Gastrocnemius medialis (tissue), 4 donors: ENCODE results near the gene CLNS1A. TPM values are rescaled to one million over a fixed set of nuclear protein-coding genes. Genes with fewer than 3 reads are reported as not detected.

Experiments
- ATAC-seq, 2 donors: fragments of 150-250 bp; one replicate each; pipeline ENCODE4 v1.9.1; 2016
- DNase-seq, 2 donors: peaks; one replicate each; pipeline ENCODE4 v3.0.0-alpha.2; 2019
- H3K27ac ChIP-seq, 4 donors: fragments of 200-600 bp; sonication (generic); 1 replicate in 1 of 4; 2 replicates in 3 of 4; pipeline ENCODE4 v1.5.1; 2016 to 2018; ENCODE audit warnings: mild to moderate bottlenecking in 2 of 4, moderate library complexity in 1 of 4
- H3K27me3 ChIP-seq, 3 donors: fragments of 200-600 bp; sonication (generic) in 2 of 3; 1 replicate in 1 of 3; 2 replicates in 2 of 3; pipeline versions ENCODE4 v1.5.1 to v1.6.0; 2016 to 2019; ENCODE audit warnings: mild to moderate bottlenecking in 1 of 3, moderate library complexity in 1 of 3
- H3K36me3 ChIP-seq, 2 donors: fragments of 200-600 bp; sonication (generic) in 1 of 2; one replicate each; pipeline ENCODE4 v1.5.1; 2017 to 2018
- H3K4me1 ChIP-seq, 2 donors: fragments of 200-600 bp; sonication (generic) in 1 of 2; one replicate each; pipeline ENCODE4 v1.5.1; 2016 to 2017; ENCODE audit warnings: mild to moderate bottlenecking in 2 of 2
- H3K4me3 ChIP-seq, 4 donors: fragments of 200-600 bp; sonication (generic) in 3 of 4; 1 replicate in 1 of 4; 2 replicates in 3 of 4; pipeline ENCODE4 v1.5.1; 2016 to 2019; ENCODE audit warnings: mild to moderate bottlenecking in 2 of 4
- H3K9me3 ChIP-seq, 3 donors: fragments of 200-600 bp; sonication (generic) in 2 of 3; 1 replicate in 1 of 3; 2 replicates in 2 of 3; pipeline ENCODE4 v1.5.1; 2016 to 2019
- CTCF ChIP-seq, 5 experiments: fragments of 450-650 bp in 3 of 5; fragments of 200-600 bp in 2 of 5; sonication (generic) in 2 of 5; IDR thresholded peaks in 4 of 5; conservative IDR thresholded peaks in 1 of 5; 1 replicate in 4 of 5; 2 replicates in 1 of 5; pipeline ENCODE4 v1.5.1; 2016 to 2019; ENCODE audit warnings: antibody characterized with exemption in 5 of 5, mild to moderate bottlenecking in 3 of 5, moderate library complexity in 3 of 5
- POLR2A ChIP-seq, 2 donors: fragments of 450-650 bp; IDR thresholded peaks; one replicate each; pipeline ENCODE4 v1.6.1; 2017; ENCODE audit warnings: antibody characterized with exemption in 2 of 2, mild to moderate bottlenecking in 2 of 2, moderate library complexity in 2 of 2
- in situ Hi-C, 4 donors: fragments of 200-750 bp; cut with MboI; loops; one replicate each; pipeline versions ENCODE4 v1.15.0 to v1.8.0; 2017; ENCODE audit warnings: low sequenced_read_pairs in 4 of 4
- intact Hi-C: fragments of 100-400 bp; cut with DNase I; formaldehyde crosslinking; loops from one replicate; pipeline ENCODE4 v1.15.1; 2023; ENCODE audit warnings: low total_unique reads
- total RNA-seq, 4 donors: library from RNA; depleted of rRNA; stranded (reverse); fragments of >200 nt; gene quantifications; one replicate each; pipeline versions ENCODE4 v1.1.0 to v1.2.3, GENCODE V29; 2016

CLNS1A gene
- total RNA-seq, 4 donors from 2014 or later, result 47.0 to 92.0 (median 81.3) TPM

GRCh38 chr11:77660947-77661346, 23.4 kb upstream of the CLNS1A start:
- peaks cover 0 to 1% of the 10 kb centered on the region in 2 donors for H3K36me3 ChIP-seq
- in situ Hi-C loops, result no loop called here
- H3K9me3 ChIP-seq, result no peaks in the 10 kb centered on the region
- no peak for DNase-seq
- H3K4me3 ChIP-seq, result no peak overlapping the region
- H3K27me3 ChIP-seq, result no peaks in the 10 kb centered on the region
- ATAC-seq, result no peak
- TF ChIP-seq POLR2A (IDR thresholded peaks at IDR 0.05) (no peak), CTCF (IDR thresholded peaks at IDR 0.05 in 4 of 5, conservative IDR thresholded peaks at IDR 0.05 in 1 of 5) (no peak)
- H3K4me1 ChIP-seq, result no peaks in the 10 kb centered on the region
- no peak overlapping the region for H3K27ac ChIP-seq
- intact Hi-C loops, result no loop called here

- Histone ChIP-seq H3K4me1 (no peaks in the 10 kb centered on the region), H3K27me3 (no peaks in the 10 kb centered on the region), H3K4me3 (no peak overlapping the region), H3K9me3 (no peaks in the 10 kb centered on the region), H3K27ac (no peak overlapping the region), H3K36me3 (no peaks in the 10 kb centered on the region)
- in situ Hi-C loops (no loop called here), intact Hi-C loops (no loop called here)
- no peak for DNase-seq
- no peak for ATAC-seq
- no peak for TF ChIP-seq POLR2A (IDR thresholded peaks at IDR 0.05)
Measured at GRCh38 chr11:77658213-77659013, 20.8 kb upstream of the CLNS1A start.

- no peak overlapping the region for H3K4me3 ChIP-seq
- ATAC-seq (no peak), DNase-seq (no peak)
- no peak for TF ChIP-seq CTCF (IDR thresholded peaks at IDR 0.05 in 4 of 5, conservative IDR thresholded peaks at IDR 0.05 in 1 of 5)
- no peak for TF ChIP-seq POLR2A (IDR thresholded peaks at IDR 0.05)
- no peaks in the 10 kb centered on the region for H3K27me3 ChIP-seq
- H3K27ac ChIP-seq, result no peak overlapping the region
- H3K9me3 ChIP-seq, result no peaks in the 10 kb centered on the region
- no peaks in the 10 kb centered on the region for H3K4me1 ChIP-seq
- no peaks in the 10 kb centered on the region for H3K36me3 ChIP-seq
- intact Hi-C loops (no loop called here), in situ Hi-C loops (no loop called here)
Measured at GRCh38 chr11:77656362-77656761, 18.8 kb upstream of the CLNS1A start.

GRCh38 chr11:77654770-77655434, 17.3 kb upstream of the CLNS1A start:
- in situ Hi-C loops, result no loop called here
- no peaks in the 10 kb centered on the region for H3K9me3 ChIP-seq
- no peak overlapping the region for H3K4me3 ChIP-seq
- H3K27ac ChIP-seq, result no peak overlapping the region
- no peaks in the 10 kb centered on the region for H3K4me1 ChIP-seq
- H3K27me3 ChIP-seq, result no peaks in the 10 kb centered on the region
- TF ChIP-seq CTCF (IDR thresholded peaks at IDR 0.05 in 4 of 5, conservative IDR thresholded peaks at IDR 0.05 in 1 of 5), result no peak
- no peaks in the 10 kb centered on the region for H3K36me3 ChIP-seq
- no peak for ATAC-seq
- intact Hi-C loops, result no loop called here
- no peak for DNase-seq

- H3K27me3 ChIP-seq, result no peaks in the 10 kb centered on the region
- H3K9me3 ChIP-seq, result no peaks in the 10 kb centered on the region
- no peak for ATAC-seq
- H3K4me3 ChIP-seq, result no peak overlapping the region
- no peak overlapping the region for H3K27ac ChIP-seq
- H3K4me1 ChIP-seq, result no peaks in the 10 kb centered on the region
- no peak for DNase-seq
- TF ChIP-seq CTCF (IDR thresholded peaks at IDR 0.05 in 4 of 5, conservative IDR thresholded peaks at IDR 0.05 in 1 of 5) (no peak), POLR2A (IDR thresholded peaks at IDR 0.05) (no peak)
- intact Hi-C loops (no loop called here), in situ Hi-C loops (no loop called here)
- no peaks in the 10 kb centered on the region for H3K36me3 ChIP-seq
Measured at GRCh38 chr11:77650123-77650522, 12.5 kb upstream of the CLNS1A start.
